Measurements from ENCODE around the gene CRYGB.

CRYGB gene

GRCh38 chr2:208174144-208174543 lies 28.2 kb upstream of the CRYGB start:
- CTCF ChIA-PET: interaction anchor here (0.7 to 3.7 kb wide), 7 partner anchors 11 to 173 kb away, joined by 3 to 26 read pairs (median 5); partner anchors contain the start of genes CRYGA and IDH1
- Mint-ChIP-seq H3K4me3 (no peak overlapping the region), H3K4me1 (no peaks in the 10 kb centered on the region), H3K27me3 (peaks cover 19% of the 10 kb centered on the region), H3K9me3 (no peaks in the 10 kb centered on the region), H3K36me3 (no peaks in the 10 kb centered on the region), H3K27ac (no peak overlapping the region)
- DNase-seq: no peak

- CTCF ChIA-PET: interaction anchor here (1.2 kb wide), 1 partner anchor 10 kb away, joined by 4 read pairs; no protein-coding TSS in a partner anchor
- Mint-ChIP-seq H3K36me3 (no peaks in the 10 kb centered on the region), H3K9me3 (no peaks in the 10 kb centered on the region), H3K27me3 (peaks cover 19% of the 10 kb centered on the region), H3K4me1 (no peaks in the 10 kb centered on the region), H3K4me3 (no peak overlapping the region), H3K27ac (no peak overlapping the region)
- DNase-seq: no peak
These were observed 26.2 kb upstream of the CRYGB start for GRCh38 chr2:208172125-208172524.

- Mint-ChIP-seq H3K36me3 (no peaks in the 10 kb centered on the region), H3K4me1 (no peaks in the 10 kb centered on the region), H3K27ac (no peak overlapping the region), H3K4me3 (no peak overlapping the region), H3K27me3 (peaks cover 3% of the 10 kb centered on the region), H3K9me3 (no peaks in the 10 kb centered on the region)
- CTCF ChIA-PET: interaction anchor here (2.3 kb wide), 1 partner anchor 10 kb away, joined by 13 read pairs; no protein-coding TSS in a partner anchor
- DNase-seq: no peak
These were observed 19.2 kb upstream of the CRYGB start for GRCh38 chr2:208164951-208165755.

- H3K36me3 Mint-ChIP-seq: no peaks in the 10 kb centered on the region
- H3K27me3 Mint-ChIP-seq: no peaks in the 10 kb centered on the region
- no peak for DNase-seq
- H3K9me3 Mint-ChIP-seq: no peaks in the 10 kb centered on the region
- H3K4me3 Mint-ChIP-seq: no peak within 1 kb of the TSS
- CTCF ChIA-PET: interaction anchor here (2.3 kb wide), 1 partner anchor 12 kb away, joined by 13 read pairs; no protein-coding TSS in a partner anchor
- no peaks in the 10 kb centered on the region for H3K4me1 Mint-ChIP-seq
- H3K27ac Mint-ChIP-seq: no peak within 1 kb of the TSS
These were observed 17.5 kb upstream of the CRYGB start, which contains the start of gene CRYGA for GRCh38 chr2:208163489-208163888. CRYGA (minus strand) TSS chr2:208163589; CDS start chr2:208163556, 33 bp downstream.

GRCh38 chr2:208156439-208156838 lies 10.5 kb upstream of the CRYGB start:
- H3K9me3 Mint-ChIP-seq: no peaks in the 10 kb centered on the region
- no peaks in the 10 kb centered on the region for H3K4me1 Mint-ChIP-seq
- H3K27ac Mint-ChIP-seq: no peak overlapping the region
- no peak for DNase-seq
- no peaks in the 10 kb centered on the region for H3K36me3 Mint-ChIP-seq
- CTCF ChIA-PET: no interaction called here
- H3K4me3 Mint-ChIP-seq: no peak overlapping the region
- peaks cover 9% of the 10 kb centered on the region for H3K27me3 Mint-ChIP-seq

GRCh38 chr2:208153156-208153555 lies 7.2 kb upstream of the CRYGB start:
- Mint-ChIP-seq H3K27me3 (peaks cover 9% of the 10 kb centered on the region), H3K27ac (no peak overlapping the region), H3K36me3 (no peaks in the 10 kb centered on the region), H3K4me1 (no peaks in the 10 kb centered on the region), H3K9me3 (no peaks in the 10 kb centered on the region), H3K4me3 (no peak overlapping the region)
- DNase-seq: no peak
- CTCF ChIA-PET: no interaction called here

GRCh38 chr2:208150956-208151355 lies 5.0 kb upstream of the CRYGB start:
- no peak for DNase-seq
- Mint-ChIP-seq H3K36me3 (no peaks in the 10 kb centered on the region), H3K4me3 (no peak overlapping the region), H3K27me3 (peaks cover 9% of the 10 kb centered on the region), H3K27ac (no peak overlapping the region), H3K4me1 (no peaks in the 10 kb centered on the region), H3K9me3 (no peaks in the 10 kb centered on the region)
- CTCF ChIA-PET: no interaction called here

GRCh38 chr2:208150094-208150493 lies 4.1 kb upstream of the CRYGB start:
- no peaks in the 10 kb centered on the region for H3K9me3 Mint-ChIP-seq
- H3K27ac Mint-ChIP-seq: no peak overlapping the region
- no peaks in the 10 kb centered on the region for H3K4me1 Mint-ChIP-seq
- H3K27me3 Mint-ChIP-seq: peaks cover 6% of the 10 kb centered on the region
- no peaks in the 10 kb centered on the region for H3K36me3 Mint-ChIP-seq
- DNase-seq: no peak
- no peak overlapping the region for H3K4me3 Mint-ChIP-seq
- CTCF ChIA-PET: interaction anchor here (1.0 kb wide), 1 partner anchor 813 kb away, joined by 3 read pairs; no protein-coding TSS in a partner anchor

GRCh38 chr2:208148803-208149202 lies 2.8 kb upstream of the CRYGB start:
- CTCF ChIA-PET: no interaction called here

GRCh38 chr2:208147759-208148158 lies 1.8 kb upstream of the CRYGB start:
- DNase-seq: no peak
- Mint-ChIP-seq H3K27ac (no peak overlapping the region), H3K27me3 (peaks cover 5% of the 10 kb centered on the region), H3K4me3 (no peak overlapping the region), H3K36me3 (no peaks in the 10 kb centered on the region), H3K4me1 (no peaks in the 10 kb centered on the region), H3K9me3 (no peaks in the 10 kb centered on the region)
- CTCF ChIA-PET: interaction anchor here (1.4 kb wide), 1 partner anchor 28 kb away, joined by 3 read pairs; no protein-coding TSS in a partner anchor

More at GRCh38 chr2:208148803-208149202, 2.8 kb upstream of the CRYGB start:
- Mint-ChIP-seq H3K4me3 (no peak overlapping the region), H3K27ac (no peak overlapping the region), H3K27me3 (peaks cover 6% of the 10 kb centered on the region), H3K4me1 (no peaks in the 10 kb centered on the region), H3K36me3 (no peaks in the 10 kb centered on the region), H3K9me3 (no peaks in the 10 kb centered on the region)
- DNase-seq: no peak

- Mint-ChIP-seq H3K36me3 (no peaks in the 10 kb centered on the region), H3K27me3 (no peaks in the 10 kb centered on the region), H3K9me3 (no peaks in the 10 kb centered on the region), H3K4me3 (no peak overlapping the region), H3K27ac (no peak overlapping the region), H3K4me1 (no peaks in the 10 kb centered on the region)
- no peak for DNase-seq
- CTCF ChIA-PET: interaction anchor here (1.4 kb wide), 1 partner anchor 29 kb away, joined by 3 read pairs; no protein-coding TSS in a partner anchor
These were observed 1.1 kb upstream of the CRYGB start for GRCh38 chr2:208147008-208147407.

- Mint-ChIP-seq H3K9me3 (no peaks in the 10 kb centered on the region), H3K36me3 (no peaks in the 10 kb centered on the region), H3K4me1 (no peaks in the 10 kb centered on the region), H3K27ac (no peak overlapping the region), H3K4me3 (no peak overlapping the region), H3K27me3 (no peaks in the 10 kb centered on the region)
- no peak for DNase-seq
- CTCF ChIA-PET: no interaction called here
These were observed 2.8 kb downstream of the CRYGB start for GRCh38 chr2:208142925-208143799.

GRCh38 chr2:208142240-208142924 lies 3.6 kb downstream of the CRYGB start:
- H3K27me3 Mint-ChIP-seq: no peaks in the 10 kb centered on the region
- DNase-seq: no peak
- no peaks in the 10 kb centered on the region for H3K9me3 Mint-ChIP-seq
- no peaks in the 10 kb centered on the region for H3K4me1 Mint-ChIP-seq
- no peak overlapping the region for H3K4me3 Mint-ChIP-seq
- H3K27ac Mint-ChIP-seq: no peak overlapping the region
- CTCF ChIA-PET: no interaction called here
- H3K36me3 Mint-ChIP-seq: no peaks in the 10 kb centered on the region

- no peak for DNase-seq
- Mint-ChIP-seq H3K4me3 (no peak overlapping the region), H3K4me1 (peaks cover 11% of the 10 kb centered on the region), H3K36me3 (no peaks in the 10 kb centered on the region), H3K9me3 (no peaks in the 10 kb centered on the region), H3K27me3 (no peaks in the 10 kb centered on the region), H3K27ac (no peak overlapping the region)
- CTCF ChIA-PET: no interaction called here
These were observed 6.5 kb downstream of the CRYGB start for GRCh38 chr2:208139447-208139846.
